Naive thymus-derived CD4-positive, alpha-beta T cell (primary cell): ENCODE measurements around the gene PTPN7. TPM values are rescaled to one million over a fixed set of nuclear protein-coding genes. Genes with fewer than 3 reads are reported as not detected.

ENCODE experiments used
- ATAC-seq: fragments of 150-1000 bp; cut with Tn5 transposase; 2 replicates; pipeline ENCODE4 v1.10.0; 2021; ENCODE audit warnings: mild to moderate bottlenecking, moderate library complexity
- CTCF ChIA-PET: fragments of 350-600 bp; sonication (Branson Sonifier 250); formaldehyde crosslinking; loops from one replicate; lab custom pipeline; 2021; ENCODE audit warnings: antibody characterized with exemption; lab: Charles Lee
- POLR2A ChIA-PET: fragments of 350-600 bp; sonication (Branson Sonifier 250); formaldehyde crosslinking; loops from one replicate; lab custom pipeline; 2021; ENCODE audit warnings: antibody characterized with exemption, inconsistent platforms; lab: Charles Lee
- DNase-seq, 9 donors: peaks; one replicate each; pipeline versions ENCODE4 v3.0.0 to v3.0.0-alpha.2; 2020 to 2022; ENCODE audit warnings: mixed read lengths in 1 of 9
- H3K27ac ChIP-seq: one replicate; pipeline ENCODE4 v1.7.0; 2013; ENCODE audit warnings: mild to moderate bottlenecking, low read depth, low read length, moderate library complexity
- H3K27me3 ChIP-seq, 2 donors: one replicate each; pipeline ENCODE4 v1.7.0; 2013; ENCODE audit warnings: low read length in 2 of 2, mild to moderate bottlenecking in 2 of 2, moderate library complexity in 2 of 2; ENCODE audit not compliant: control insufficient read depth in 2 of 2, insufficient read depth in 2 of 2
- H3K36me3 ChIP-seq, 3 experiments: 1 replicate in 2 of 3; 2 replicates in 1 of 3; pipeline ENCODE4 v1.7.0; 2013; ENCODE audit warnings: low read length in 3 of 3, mild to moderate bottlenecking in 3 of 3, moderate library complexity in 1 of 3; ENCODE audit not compliant: insufficient read depth in 3 of 3, control insufficient read depth in 2 of 3
- H3K4me1 ChIP-seq, 2 donors: one replicate each; pipeline ENCODE4 v1.7.0; 2013; ENCODE audit warnings: low read length in 2 of 2, mild to moderate bottlenecking in 2 of 2, moderate library complexity in 1 of 2; ENCODE audit not compliant: control insufficient read depth in 2 of 2, insufficient read depth in 2 of 2
- H3K4me3 ChIP-seq: 2 replicates; pipeline ENCODE4 v1.7.0; 2013; ENCODE audit warnings: mild to moderate bottlenecking, low read length
- H3K9me3 ChIP-seq, 3 experiments: 1 replicate in 2 of 3; 2 replicates in 1 of 3; pipeline ENCODE4 v1.7.0; 2013; ENCODE audit warnings: low read length in 3 of 3; ENCODE audit not compliant: control insufficient read depth in 2 of 3
- H3K27ac Mint-ChIP-seq, 9 donors: one replicate each; pipeline ENCODE4 v1.8.0; 2020 to 2022; ENCODE audit warnings: mixed read lengths in 9 of 9, mild to moderate bottlenecking in 8 of 9, moderate library complexity in 5 of 9, inconsistent platforms in 2 of 9
- H3K27me3 Mint-ChIP-seq, 5 donors: one replicate each; pipeline ENCODE4 v1.8.0; 2021 to 2022; ENCODE audit warnings: mixed read lengths in 5 of 5, mild to moderate bottlenecking in 1 of 5
- H3K36me3 Mint-ChIP-seq, 5 donors: one replicate each; pipeline ENCODE4 v1.8.0; 2020 to 2022; ENCODE audit warnings: mixed read lengths in 5 of 5, mild to moderate bottlenecking in 3 of 5, inconsistent platforms in 1 of 5
- H3K4me1 Mint-ChIP-seq, 7 donors: one replicate each; pipeline ENCODE4 v1.8.0; 2020 to 2022; ENCODE audit warnings: mixed read lengths in 7 of 7, mild to moderate bottlenecking in 3 of 7, inconsistent platforms in 1 of 7
- H3K4me3 Mint-ChIP-seq, 10 donors: one replicate each; pipeline ENCODE4 v1.8.0; 2020 to 2022; ENCODE audit warnings: mild to moderate bottlenecking in 10 of 10, mixed read lengths in 10 of 10, moderate library complexity in 6 of 10, inconsistent platforms in 2 of 10
- H3K9me3 Mint-ChIP-seq, 11 donors: one replicate each; pipeline ENCODE4 v1.8.0; 2020 to 2022; ENCODE audit warnings: mixed read lengths in 11 of 11, mild to moderate bottlenecking in 4 of 11, inconsistent platforms in 1 of 11, moderate library complexity in 1 of 11
- intact Hi-C, 2 donors: fragments of 100-400 bp; cut with micrococcal nuclease; formaldehyde crosslinking; loops; one replicate each; pipeline ENCODE4 v1.15.1; 2023
- polyA plus RNA-seq, 2 donors: library from polyadenylated mRNA; unstranded; fragments of 300-500 nt; fragmentation: Illumina TruSeq; gene quantifications; one replicate each; pipeline ENCODE4 v1.2.3, GENCODE V29; 2021
- total RNA-seq, 6 experiments: library from RNA in 5 of 6; stranded (reverse) in 5 of 6; gene quantifications; 1 replicate in 5 of 6; 2 replicates in 1 of 6; pipeline ENCODE4 v1.2.3 and lab custom pipeline; 2021 to 2026

PTPN7 gene
- 100 to 1,000 TPM in 2 of 5 experiments, 10 to 100 TPM in 3; 43.2 to 258 (median 97.0) TPM for total RNA-seq
- 10 to 100 TPM; 40.4 to 78.6 TPM for polyA plus RNA-seq
- total RNA-seq (lab: John Stamatoyannopoulos, UW): 237 reads per million, percentile 94 among the genes with 10 or more reads in this experiment

- peak within 1 kb of the TSS; percentile 91 to 99 (median 98) for H3K4me3 Mint-ChIP-seq
- ChIA-PET CTCF (interaction anchor here (0.5 to 1.7 kb wide), 14 partner anchors 9 to 191 kb away, joined by 3 to 11 read pairs (median 4); no protein-coding TSS in a partner anchor), POLR2A (interaction anchor here (0.9 to 4.3 kb wide), 4 partner anchors 8 to 1046 kb away, joined by 3 to 54 read pairs (median 4); partner anchors contain the start of genes ARL8A and UBE2T)
- peaks cover 47 to 98% (median 82%) of the 10 kb centered on the region in 7 donors for H3K4me1 Mint-ChIP-seq
- peaks cover 0 to 30% (median 6%) of the 10 kb centered on the region in 5 donors for H3K36me3 Mint-ChIP-seq
- H3K27me3 Mint-ChIP-seq: no peaks in the 10 kb centered on the region
- H3K27ac ChIP-seq: peak within 1 kb of the TSS; percentile 90
- no peaks in the 10 kb centered on the region for H3K27me3 ChIP-seq
- peaks cover 77 to 84% of the 10 kb centered on the region in 2 donors for H3K4me1 ChIP-seq
- intact Hi-C loops: loop anchor here (1.0 to 10.0 kb wide), 10 partner anchors 16 to 1164 kb away; partner anchors contain the start of genes ARL8A (in 1 of the 2), CYB5R1 (in 1 of the 2), PCAT6 (in 1 of the 2) and RABIF (in 1 of the 2)
- H3K27ac Mint-ChIP-seq: peak within 1 kb of the TSS; percentile 97 to 99 (median 98)
- DNase-seq: peak; percentile 58 to 84 (median 80)
- H3K9me3 ChIP-seq: no peaks in the 10 kb centered on the region
- H3K4me3 ChIP-seq: peak within 1 kb of the TSS; percentile 98
- no peaks in the 10 kb centered on the region for H3K9me3 Mint-ChIP-seq
- ATAC-seq: peak; percentile 80
- peaks cover 0 to 26% (median 3%) of the 10 kb centered on the region in 3 experiments for H3K36me3 ChIP-seq
Measured at GRCh38 chr1:202160377-202160940, at the start of gene PTPN7. PTPN7 (minus strand) TSS chr1:202160602; CDS start chr1:202159402, 1,200 bp downstream.

GRCh38 chr1:202208351-202208857 lies 48.0 kb upstream of the PTPN7 start:
- Histone ChIP-seq H3K9me3 (no peaks in the 10 kb centered on the region), H3K27me3 (no peaks in the 10 kb centered on the region), H3K27ac (no peak overlapping the region), H3K36me3 (no peaks in the 10 kb centered on the region), H3K4me1 (no peaks in the 10 kb centered on the region), H3K4me3 (no peak overlapping the region)
- DNase-seq: no peak
- no peak overlapping the region for H3K27ac Mint-ChIP-seq
- H3K36me3 Mint-ChIP-seq: no peaks in the 10 kb centered on the region
- ChIA-PET POLR2A (no interaction called here), CTCF (no interaction called here)
- H3K4me1 Mint-ChIP-seq: peaks cover 0 to 4% (median 0%) of the 10 kb centered on the region in 7 donors
- H3K27me3 Mint-ChIP-seq: peaks cover 16 to 31% (median 17%) of the 10 kb centered on the region in 5 donors
- H3K9me3 Mint-ChIP-seq: no peaks in the 10 kb centered on the region
- no peak overlapping the region for H3K4me3 Mint-ChIP-seq
- ATAC-seq: no peak
- intact Hi-C loops: no loop called here

- POLR2A ChIA-PET: no interaction called here
- no peaks in the 10 kb centered on the region for H3K9me3 Mint-ChIP-seq
- H3K4me3 Mint-ChIP-seq: no peak overlapping the region
- H3K4me1 Mint-ChIP-seq: peaks cover 0 to 7% (median 0%) of the 10 kb centered on the region in 7 donors
- no peak overlapping the region for H3K27ac Mint-ChIP-seq
- Histone ChIP-seq H3K27ac (no peak overlapping the region), H3K36me3 (no peaks in the 10 kb centered on the region), H3K27me3 (no peaks in the 10 kb centered on the region), H3K4me1 (peaks cover 0 to 11% of the 10 kb centered on the region in 2 donors), H3K4me3 (no peak overlapping the region), H3K9me3 (no peaks in the 10 kb centered on the region)
- intact Hi-C loops: no loop called here
- H3K27me3 Mint-ChIP-seq: peaks cover 5 to 20% (median 6%) of the 10 kb centered on the region in 5 donors
- DNase-seq: no peak
- no peak for ATAC-seq
- CTCF ChIA-PET: no interaction called here
- no peaks in the 10 kb centered on the region for H3K36me3 Mint-ChIP-seq
Measured at GRCh38 chr1:202207292-202207691, 46.9 kb upstream of the PTPN7 start.

- no peaks in the 10 kb centered on the region for H3K36me3 Mint-ChIP-seq
- Histone ChIP-seq H3K27ac (no peak overlapping the region), H3K4me3 (no peak overlapping the region), H3K4me1 (peaks cover 0 to 27% of the 10 kb centered on the region in 2 donors), H3K27me3 (no peaks in the 10 kb centered on the region), H3K9me3 (no peaks in the 10 kb centered on the region), H3K36me3 (no peaks in the 10 kb centered on the region)
- POLR2A ChIA-PET: no interaction called here
- intact Hi-C loops: no loop called here
- ATAC-seq: no peak
- peaks cover 0 to 20% (median 10%) of the 10 kb centered on the region in 7 donors for H3K4me1 Mint-ChIP-seq
- CTCF ChIA-PET: interaction anchor here (0.6 kb wide), 1 partner anchor 360 kb away, joined by 3 read pairs; no protein-coding TSS in a partner anchor
- peaks cover 0 to 12% (median 0%) of the 10 kb centered on the region in 5 donors for H3K27me3 Mint-ChIP-seq
- H3K9me3 Mint-ChIP-seq: no peaks in the 10 kb centered on the region
- no peak overlapping the region for H3K27ac Mint-ChIP-seq
- DNase-seq: no peak
- no peak overlapping the region for H3K4me3 Mint-ChIP-seq
Measured at GRCh38 chr1:202205523-202206190, 45.3 kb upstream of the PTPN7 start.

- peaks cover 2 to 42% of the 10 kb centered on the region in 2 donors for H3K4me1 ChIP-seq
- intact Hi-C loops: no loop called here
- H3K4me1 Mint-ChIP-seq: peaks cover 5 to 36% (median 18%) of the 10 kb centered on the region in 7 donors
- ChIA-PET POLR2A (no interaction called here), CTCF (interaction anchor here (0.7 kb wide), 1 partner anchor 24 kb away, joined by 3 read pairs; no protein-coding TSS in a partner anchor)
- no peak overlapping the region for H3K27ac Mint-ChIP-seq
- no peaks in the 10 kb centered on the region for H3K9me3 ChIP-seq
- no peaks in the 10 kb centered on the region for H3K9me3 Mint-ChIP-seq
- no peaks in the 10 kb centered on the region for H3K36me3 Mint-ChIP-seq
- DNase-seq (no peak), ATAC-seq (no peak)
- H3K4me3 ChIP-seq: no peak overlapping the region
- no peak overlapping the region for H3K27ac ChIP-seq
- H3K36me3 ChIP-seq: no peaks in the 10 kb centered on the region
- H3K27me3 Mint-ChIP-seq: peaks cover 0 to 13% (median 0%) of the 10 kb centered on the region in 5 donors
- no peak overlapping the region for H3K4me3 Mint-ChIP-seq
- H3K27me3 ChIP-seq: no peaks in the 10 kb centered on the region
Measured at GRCh38 chr1:202204065-202204464, 43.7 kb upstream of the PTPN7 start.

GRCh38 chr1:202203238-202204039 lies 43.0 kb upstream of the PTPN7 start:
- Histone ChIP-seq H3K27me3 (no peaks in the 10 kb centered on the region), H3K9me3 (no peaks in the 10 kb centered on the region), H3K4me3 (no peak overlapping the region), H3K36me3 (no peaks in the 10 kb centered on the region), H3K4me1 (peaks cover 6 to 48% of the 10 kb centered on the region in 2 donors), H3K27ac (no peak overlapping the region)
- ATAC-seq (peak; percentile 68), DNase-seq (no peak)
- Mint-ChIP-seq H3K9me3 (no peaks in the 10 kb centered on the region), H3K36me3 (no peaks in the 10 kb centered on the region), H3K4me1 (peaks cover 6 to 42% (median 24%) of the 10 kb centered on the region in 7 donors), H3K27ac (no peak overlapping the region), H3K4me3 (no peak overlapping the region), H3K27me3 (peaks cover 0 to 17% (median 0%) of the 10 kb centered on the region in 5 donors)
- ChIA-PET POLR2A (no interaction called here), CTCF (interaction anchor here (0.7 kb wide), 1 partner anchor 24 kb away, joined by 3 read pairs; no protein-coding TSS in a partner anchor)
- intact Hi-C loops: no loop called here
